COLO668 (cell line): ENCODE measurements around the gene SMIM22.

Source experiments
- DNase-seq: peaks from one replicate; lab custom pipeline; 2025; ENCODE audit not compliant: unreplicated experiment; lab: John Stamatoyannopoulos, UW

SMIM22 gene

DNA sequence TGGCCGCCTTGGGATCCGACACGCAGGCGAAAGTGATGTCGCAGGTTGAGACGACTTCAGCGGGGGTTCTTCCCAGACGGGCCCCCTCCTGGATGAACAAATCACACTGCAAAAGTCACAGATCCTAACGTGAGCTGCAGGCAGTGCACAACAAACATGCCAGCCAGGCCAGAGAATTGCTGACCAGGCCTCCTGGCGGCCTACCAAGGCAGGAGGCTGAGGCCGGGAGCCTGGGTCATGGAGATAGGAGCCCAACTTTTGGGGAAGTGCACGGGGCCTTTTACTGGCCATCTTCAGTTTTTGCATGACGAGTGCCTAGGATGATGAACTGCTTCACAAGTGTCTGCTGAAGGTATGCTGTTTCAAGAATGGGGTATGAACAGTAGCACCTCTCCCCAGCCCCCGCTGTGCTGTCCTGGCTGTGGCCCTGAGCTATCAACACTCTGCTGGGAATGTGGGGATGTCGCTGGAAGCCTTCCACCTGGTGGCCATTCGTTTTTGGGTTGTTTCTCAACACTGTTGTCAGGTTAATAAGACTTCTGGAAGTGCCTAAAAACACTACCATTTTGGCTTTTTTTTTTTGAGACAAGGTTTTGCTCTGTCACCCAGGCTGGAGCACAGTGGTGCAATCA, 19.5 kb downstream of the SMIM22 start:
- DNase-seq, result no peak

- no peak for DNase-seq
Observed at GRCh38 chr16:4820652-4821051, 25.5 kb downstream of the SMIM22 start.

- no peak for DNase-seq
Observed at GRCh38 chr16:4825196-4825595, 30.0 kb downstream of the SMIM22 start.

DNA sequence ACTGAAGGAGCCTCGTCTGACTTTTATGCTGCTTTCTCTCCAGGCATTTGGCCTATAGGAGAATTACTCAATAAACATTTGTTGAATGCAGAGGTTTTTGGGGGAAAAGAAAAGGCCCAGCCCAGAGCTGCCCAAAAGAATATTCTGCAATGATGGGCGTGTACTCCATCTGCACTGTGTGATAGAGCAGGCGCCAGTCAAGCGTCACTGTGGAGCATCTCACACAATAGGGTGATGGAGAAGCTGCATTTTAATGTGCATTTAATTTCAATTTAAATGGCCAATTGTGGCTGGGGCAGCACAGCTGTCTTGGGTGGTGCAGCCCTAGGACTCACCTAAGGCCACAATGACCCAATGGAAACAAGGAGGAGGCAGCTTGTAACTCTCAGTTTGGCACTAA, 31.4 kb downstream of the SMIM22 start:
- no peak for DNase-seq

DNA sequence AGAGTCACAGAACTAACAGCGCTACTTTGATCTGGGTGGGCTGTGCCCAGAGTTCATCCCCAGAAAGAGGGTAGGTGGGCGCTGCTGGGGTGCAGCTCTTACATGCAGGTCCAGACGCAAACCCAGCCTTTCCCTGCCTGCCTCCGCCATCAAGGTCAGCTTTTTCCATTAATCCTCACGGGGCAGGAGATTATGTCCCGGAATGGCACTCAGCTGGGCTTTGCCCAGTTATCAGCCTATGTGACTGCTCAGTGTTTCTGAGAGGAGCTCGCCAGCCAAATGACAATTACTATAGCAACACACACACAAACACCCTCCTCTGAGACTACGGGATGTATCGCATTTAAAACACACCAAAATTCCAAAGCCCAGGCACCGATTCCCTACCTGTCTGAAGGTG, 31.8 kb downstream of the SMIM22 start:
- DNase-seq, result no peak

DNA sequence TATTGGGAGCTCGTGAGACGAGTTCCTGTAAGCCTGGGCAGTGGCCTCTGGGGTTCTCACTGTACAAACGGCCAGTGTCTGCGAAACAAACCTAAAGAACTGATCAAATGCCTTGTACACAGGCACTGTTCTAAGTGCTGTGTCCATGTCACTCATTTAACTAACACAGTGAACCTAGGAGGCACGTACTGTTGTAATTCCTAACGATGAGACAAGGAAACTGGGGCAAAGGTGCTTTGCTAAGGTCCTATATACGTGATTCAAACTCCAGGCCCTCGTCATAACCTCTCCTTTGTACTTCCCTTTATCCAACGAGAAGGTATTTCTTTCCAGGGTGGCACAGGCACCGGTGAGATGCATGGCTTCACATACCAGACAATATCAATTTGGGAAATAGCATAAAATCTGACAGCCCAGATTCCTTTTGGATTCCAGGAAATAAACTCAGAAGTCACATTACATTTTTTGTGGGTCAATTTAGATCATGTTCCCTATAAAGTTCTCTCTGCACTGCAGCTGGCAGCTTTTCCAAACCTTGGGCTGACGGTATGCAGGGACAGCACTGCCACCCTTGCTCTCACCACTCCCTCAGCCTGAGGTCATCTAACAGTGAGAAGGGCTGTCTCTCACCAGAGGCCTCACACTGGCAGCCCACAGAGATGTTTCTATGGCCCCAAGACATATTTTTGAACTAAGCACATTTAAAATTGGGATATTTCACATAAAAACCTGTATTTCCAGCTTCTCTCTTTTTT, 33.6 kb downstream of the SMIM22 start:
- DNase-seq, result no peak

GRCh38 chr16:4830408-4830807, 35.2 kb downstream of the SMIM22 start:
- no peak for DNase-seq

DNA sequence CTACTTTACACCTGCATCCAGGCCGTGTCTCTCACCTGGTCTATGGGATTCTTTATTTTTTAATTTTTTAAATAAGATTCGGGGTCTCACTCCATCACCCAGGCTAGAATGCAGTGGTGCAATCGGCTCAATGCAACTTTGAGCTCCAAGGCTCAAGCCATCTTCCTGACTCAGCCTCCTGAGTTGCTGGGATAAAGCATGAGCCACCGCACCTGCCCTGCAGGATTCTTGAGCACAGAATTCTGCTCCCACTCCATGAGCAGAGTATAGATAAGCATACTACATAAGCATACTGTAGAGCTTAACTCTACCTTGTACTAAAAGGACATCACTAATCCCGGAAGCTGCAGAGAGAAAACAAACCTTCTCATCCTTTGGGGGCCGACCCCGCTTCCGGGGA, 36.4 kb downstream of the SMIM22 start:
- no peak for DNase-seq

DNA sequence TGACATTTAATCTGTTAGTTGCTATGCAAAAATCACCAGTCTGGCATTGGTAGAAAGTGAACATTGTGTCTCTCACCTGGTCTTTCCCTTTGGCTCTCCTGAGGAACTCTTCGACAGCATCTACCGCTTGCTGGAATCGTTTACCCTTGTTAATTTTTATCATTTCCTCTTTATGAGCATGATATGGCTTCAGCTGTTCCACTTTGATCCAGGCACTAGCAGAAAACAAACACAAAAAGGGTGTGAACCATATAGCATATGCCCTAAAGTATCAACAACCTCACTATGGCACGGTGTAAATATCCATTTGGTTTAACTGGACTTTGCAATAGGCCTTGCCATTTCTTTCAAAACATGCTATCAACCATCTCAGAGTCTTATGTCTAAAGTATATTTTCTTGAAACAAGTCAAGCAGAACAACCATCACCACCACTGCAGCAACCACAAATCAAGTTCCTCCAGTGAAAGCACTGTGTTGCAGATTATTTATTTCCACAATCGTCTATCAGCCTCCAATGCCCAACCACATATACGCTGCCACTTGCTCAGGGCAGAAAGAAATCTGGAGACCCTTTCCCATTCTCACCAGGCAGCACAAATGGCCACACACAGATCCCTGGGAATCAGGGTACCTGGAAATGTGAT, 37.7 kb downstream of the SMIM22 start:
- DNase-seq, result no peak

DNA sequence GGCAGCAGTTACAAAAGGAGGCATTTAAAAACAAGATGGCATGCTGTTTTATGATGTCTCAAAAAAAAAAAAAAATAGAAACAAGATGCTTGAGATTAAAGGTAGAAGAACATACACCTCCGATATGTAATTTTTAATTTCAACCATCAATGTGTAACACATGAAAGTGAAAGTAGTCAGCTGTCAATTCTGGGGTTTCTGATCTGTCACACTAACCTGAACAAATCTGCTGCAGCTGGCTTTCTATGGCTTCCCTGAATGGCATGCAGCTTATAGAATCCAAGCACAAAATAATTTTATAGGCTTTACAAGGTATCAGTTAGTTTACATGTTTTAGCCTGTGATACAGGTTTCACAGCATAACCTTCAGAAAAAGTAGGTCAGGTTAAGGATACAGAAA, 38.4 kb downstream of the SMIM22 start:
- no peak for DNase-seq

GRCh38 chr16:4836727-4837126, 41.6 kb downstream of the SMIM22 start:
- no peak for DNase-seq

DNA sequence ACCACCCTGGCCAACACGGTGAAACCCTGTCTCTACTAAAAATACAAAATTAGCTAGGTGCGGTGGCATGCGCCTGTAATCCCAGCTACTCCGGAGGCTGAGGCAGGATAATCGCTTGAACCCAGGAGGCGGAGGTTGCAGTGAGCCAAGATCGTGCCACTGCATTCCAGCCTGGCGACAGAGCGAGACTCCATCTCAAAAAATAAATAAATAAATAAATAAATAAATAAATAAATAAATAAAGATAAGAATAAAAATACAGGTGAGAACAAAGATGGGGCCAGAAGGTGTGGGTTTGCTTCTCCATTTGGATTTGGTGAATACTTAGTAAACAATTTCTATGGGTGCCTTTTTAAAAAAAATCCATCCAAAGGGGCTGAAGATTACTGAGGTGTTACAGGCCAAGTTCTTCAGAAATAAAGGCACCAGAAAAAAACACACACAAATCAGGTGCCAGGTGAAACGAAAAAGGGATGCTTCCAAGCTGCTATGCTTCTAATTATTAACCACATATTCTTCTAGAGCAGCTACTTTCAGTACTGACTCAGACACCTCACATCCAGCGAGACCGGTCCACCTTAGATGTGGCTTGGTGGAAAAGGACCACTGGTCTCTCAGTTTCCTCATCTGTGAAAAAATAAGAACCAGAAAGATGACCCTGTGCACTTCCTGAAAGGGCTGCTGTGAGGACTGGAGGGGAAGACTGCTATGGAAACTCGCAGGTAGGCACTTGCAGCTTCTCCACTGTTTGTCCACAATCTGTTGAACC, 42.7 kb downstream of the SMIM22 start:
- DNase-seq, result no peak

- no peak for DNase-seq
Observed at GRCh38 chr16:4839942-4840341, 44.8 kb downstream of the SMIM22 start.

DNA sequence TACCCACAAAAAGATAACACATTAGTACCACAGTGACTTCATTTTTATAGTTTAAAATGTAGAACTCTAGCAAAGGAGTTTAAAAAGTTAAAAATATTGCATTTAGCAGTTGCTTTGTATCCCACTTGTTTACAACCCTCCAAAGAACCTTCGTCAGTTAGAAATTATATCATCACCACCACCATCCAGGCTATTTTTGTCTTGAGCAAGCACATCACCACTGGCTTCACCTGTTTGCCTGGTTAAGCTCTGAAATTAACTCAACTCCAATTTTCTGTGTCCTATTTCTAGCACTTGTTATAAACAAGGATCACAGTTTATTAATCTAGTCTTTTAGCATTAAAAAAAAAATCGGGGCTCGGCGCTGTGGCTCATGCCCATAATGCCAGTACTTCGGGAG, 45.8 kb downstream of the SMIM22 start:
- DNase-seq, result no peak
